Mucosa of gallbladder (tissue), 1 donor: Measurements from ENCODE around the gene MCC. TPM values are rescaled to one million over a fixed set of nuclear protein-coding genes. Genes with fewer than 3 reads are reported as not detected.
"Not testable (repeated sequence)": the region's sequence is repeated elsewhere in the genome, so short reads cannot be mapped to it uniquely, and the experiment has no call there.

ENCODE experiments used
- DNase-seq: peaks from one replicate; pipeline ENCODE4 v3.0.0-alpha.2; 2020; ENCODE audit warnings: low spot score
- total RNA-seq: library from RNA; stranded (reverse); gene quantifications from one replicate; pipeline ENCODE4 v1.2.1, GENCODE V29; 2021
- donor health status: DM: no; HTN: no; CAD: no.

Gene MCC
- total RNA-seq, 1 donor from 2014 or later, result 12.2 TPM

DNA sequence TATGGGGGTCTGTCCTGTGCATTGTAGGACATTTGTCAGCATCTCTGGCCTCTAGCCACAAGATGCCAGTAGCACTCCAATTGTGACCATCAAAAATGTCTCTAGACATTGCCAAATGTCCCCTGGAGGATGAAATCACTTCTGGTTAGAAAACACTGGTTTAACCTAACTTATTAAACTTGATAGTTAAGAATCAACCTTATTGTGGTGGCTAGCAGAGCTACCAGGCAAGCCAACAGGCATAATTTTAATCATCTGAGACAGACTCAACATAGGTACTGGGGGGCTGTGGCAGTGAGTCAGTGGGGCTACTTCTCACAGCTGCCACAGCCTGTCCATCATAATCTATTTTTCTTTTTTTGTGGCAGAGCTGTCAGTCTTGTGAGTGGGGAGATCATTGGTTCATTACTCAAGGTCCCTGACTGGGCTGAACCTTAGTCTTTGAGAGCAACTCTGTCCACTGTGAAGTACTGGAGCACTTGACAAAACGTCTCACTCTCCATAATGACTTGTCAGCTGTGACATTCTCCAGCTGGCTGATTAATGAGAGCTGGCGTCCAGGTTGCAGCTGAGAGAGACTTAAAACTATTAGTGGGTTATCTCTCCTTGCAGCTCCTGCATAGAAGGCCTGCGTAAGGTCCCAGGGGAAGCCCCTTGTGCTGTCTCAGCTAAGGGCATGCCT lies 403.7 kb downstream of the MCC start:
- DNase-seq, result no peak

DNA sequence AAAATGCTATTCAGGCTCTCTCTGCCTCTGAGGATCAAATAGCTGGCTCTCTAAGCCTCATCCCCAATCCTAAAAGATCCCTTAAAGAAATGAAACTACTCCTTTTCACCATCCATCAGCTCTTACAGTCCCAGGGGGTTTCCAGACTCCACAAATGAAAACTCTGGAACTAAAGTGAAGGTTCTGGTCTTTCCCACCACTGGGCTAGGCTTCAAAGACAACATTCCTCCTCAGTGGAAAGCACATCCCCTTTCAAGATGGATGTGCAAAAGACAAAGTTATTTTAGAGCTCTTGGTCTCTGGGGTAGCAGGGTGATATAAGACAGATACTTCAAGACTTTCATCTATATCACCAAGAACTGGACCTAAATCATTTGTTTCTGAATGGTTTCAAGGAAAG lies 404.8 kb downstream of the MCC start:
- no peak for DNase-seq

DNA sequence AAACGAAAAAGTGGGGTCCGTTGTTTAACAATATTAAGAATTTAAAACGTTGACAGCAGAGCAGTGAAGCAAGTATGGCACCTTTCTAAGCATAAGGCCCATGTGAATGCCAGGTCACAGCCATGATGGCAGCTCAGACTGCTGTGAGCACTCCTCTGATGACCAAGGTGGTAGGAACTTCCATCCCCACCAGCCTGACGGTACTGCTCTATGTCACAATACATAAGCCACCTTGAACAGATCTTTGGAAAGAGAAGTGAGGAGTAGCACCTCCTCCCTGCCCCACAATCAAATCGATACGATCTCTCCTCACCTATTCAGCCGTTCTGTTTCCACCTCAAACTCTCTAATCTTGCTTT lies 405.7 kb downstream of the MCC start:
- DNase-seq, result no peak

DNA sequence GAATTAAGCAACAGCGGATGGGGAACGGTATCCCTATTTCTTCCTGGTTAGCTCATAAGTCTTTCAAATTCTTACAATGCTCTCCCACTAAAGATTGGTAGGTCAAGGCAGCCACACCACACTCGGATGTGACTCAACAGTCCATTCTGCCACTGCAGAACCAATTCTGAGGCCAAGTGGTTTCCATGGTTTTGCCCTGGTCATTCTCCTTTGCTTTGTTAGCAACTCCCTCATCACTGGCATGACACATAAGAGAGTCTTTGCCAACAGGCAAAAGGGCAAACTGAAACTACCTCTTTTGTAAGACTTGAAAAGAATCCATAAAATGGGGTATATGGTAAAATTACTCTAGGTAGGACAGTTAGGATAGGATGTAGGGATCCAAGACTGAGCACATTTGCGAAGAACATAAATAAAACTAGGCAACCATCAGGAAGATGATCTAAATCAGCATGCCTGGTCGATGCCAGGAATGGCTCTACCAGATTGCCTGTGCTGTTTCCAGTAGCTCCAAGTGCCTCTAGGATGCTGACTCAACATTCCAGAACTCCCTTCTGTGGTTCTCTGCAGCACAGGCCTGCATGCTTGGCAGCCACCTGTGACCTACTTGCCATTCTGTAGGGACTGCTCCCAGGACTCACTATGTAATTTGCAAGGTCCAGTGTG lies 406.2 kb downstream of the MCC start:
- no peak for DNase-seq

DNA sequence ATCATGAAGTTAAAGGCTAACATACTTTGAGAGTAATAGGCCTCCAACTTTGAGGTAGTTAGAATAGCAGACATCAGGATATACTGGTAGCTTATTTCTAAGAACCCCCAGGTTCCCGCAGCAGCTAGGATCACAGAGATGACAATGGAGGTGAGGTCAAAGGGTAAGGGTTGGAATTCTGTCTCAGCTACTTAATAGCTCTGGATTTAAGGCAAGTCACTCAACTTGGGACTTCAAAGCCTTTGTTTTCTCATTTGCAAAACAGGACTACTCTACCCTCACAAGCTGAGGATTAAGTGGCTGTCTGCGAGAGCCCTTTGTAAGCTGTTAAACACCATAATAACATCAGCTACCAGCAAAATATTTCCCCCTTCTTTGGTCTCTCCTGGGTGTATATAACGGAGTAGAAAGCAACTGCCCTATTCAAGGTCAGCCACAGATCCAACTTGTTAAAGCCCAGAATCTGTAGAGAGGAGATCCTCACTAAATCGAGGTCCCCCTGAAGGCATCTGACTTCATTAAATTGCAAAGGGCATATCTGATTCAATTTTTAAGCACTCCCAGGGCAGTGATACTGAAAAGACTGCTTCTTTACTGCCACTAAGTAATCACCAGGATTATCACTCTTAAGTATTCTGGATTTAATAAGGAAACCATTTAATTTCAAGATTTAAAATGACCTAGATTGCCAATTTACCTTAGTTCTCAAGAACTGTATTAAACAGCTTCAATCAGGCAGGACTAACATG lies 407.0 kb downstream of the MCC start:
- no peak for DNase-seq

DNA sequence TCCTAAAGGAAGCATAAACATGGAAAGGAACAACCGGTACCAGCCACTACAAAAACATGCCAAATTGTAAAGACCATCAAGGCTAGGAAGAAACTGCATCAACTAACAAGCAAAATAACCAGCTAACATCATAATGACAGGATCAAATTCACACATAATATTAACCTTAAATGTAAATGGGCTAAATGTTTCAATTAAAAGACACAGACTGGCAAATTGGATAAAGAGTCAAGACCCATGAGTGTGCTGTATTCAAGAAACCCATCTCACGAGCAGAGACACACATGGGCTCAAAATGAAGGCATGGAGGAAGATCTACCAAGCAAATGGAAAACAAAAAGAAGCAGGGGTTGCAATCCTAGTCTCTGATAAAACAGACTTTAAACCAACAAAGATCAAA lies 411.6 kb downstream of the MCC start:
- DNase-seq, result not testable (repeated sequence)

DNA sequence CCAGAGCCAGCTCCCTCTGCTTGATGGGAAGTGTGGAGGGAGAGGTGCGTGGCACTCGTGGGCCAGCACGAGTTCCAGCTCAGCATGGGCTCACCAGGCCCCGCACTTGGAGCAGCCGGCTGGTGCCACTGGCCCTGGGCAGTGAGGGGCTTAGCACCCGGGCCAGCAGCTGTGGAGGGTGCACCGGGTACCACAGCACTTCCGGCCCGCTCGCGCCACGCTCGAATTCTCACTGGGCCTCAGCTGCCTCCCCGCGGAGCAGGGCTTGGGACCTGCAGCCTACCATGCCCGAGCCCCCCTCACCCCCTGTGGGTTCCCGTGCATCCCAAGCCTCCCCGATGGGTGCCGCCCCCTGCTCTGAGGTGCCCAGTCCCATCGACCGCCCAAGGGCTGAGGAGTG lies 413.2 kb downstream of the MCC start:
- no peak for DNase-seq

DNA sequence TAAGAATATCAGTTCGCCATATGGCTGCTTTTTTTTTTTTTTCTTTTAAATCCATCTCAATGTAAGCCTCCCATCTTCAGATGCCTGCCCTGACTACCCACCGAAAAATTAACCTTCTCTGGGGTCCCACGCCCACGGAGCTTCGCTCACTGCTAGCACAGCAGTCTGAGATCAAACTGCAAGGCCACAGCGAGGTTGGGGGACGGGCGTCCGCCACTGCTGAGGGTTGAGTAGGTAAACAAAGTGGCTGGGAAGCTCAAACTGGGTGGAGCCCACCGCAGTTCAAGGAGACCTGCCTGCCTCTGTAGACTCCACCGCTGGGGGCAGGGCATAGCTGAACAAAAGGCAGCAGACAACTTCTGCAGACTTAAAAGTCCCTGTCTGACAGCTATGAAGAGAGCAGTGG lies 414.6 kb downstream of the MCC start:
- not testable (repeated sequence) for DNase-seq

DNA sequence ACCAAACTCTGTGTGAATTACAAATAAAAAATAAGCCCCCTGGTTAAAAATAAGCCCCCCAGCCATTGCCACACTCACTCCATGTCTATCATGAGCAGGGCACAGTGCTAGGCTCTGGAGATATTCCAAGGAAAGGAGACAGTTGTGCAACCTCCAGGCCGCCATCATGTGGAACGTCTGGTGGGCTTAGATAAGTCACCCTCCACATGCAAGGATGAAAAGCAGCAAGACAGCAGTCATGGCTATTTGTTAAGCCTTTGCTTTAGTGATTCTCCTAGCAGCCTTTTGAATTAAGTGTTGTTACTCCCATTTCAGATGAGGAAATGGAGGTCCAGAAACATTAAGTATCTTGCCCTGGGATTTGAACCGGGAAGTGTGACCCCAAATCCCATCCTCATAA lies 416.9 kb downstream of the MCC start:
- DNase-seq, result no peak

DNA sequence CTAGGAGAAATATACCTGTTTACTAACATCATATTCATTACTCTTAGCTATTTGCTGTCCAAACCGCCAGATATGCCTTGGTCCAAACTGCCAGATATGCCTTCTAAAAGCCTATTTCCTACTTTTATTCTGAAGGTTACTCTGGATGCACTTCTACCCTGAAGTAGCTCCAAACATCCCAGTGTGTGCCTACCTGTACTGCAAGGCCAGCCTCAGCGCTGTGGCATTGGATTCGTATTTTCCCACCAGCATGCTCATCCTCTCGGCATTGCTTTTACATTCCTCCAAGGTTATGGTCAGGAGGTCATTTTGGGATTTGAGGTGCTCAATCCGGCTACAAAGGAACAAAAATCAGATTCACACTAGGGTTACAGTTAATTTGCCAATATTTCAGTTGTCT lies 417.4 kb downstream of the MCC start:
- DNase-seq, result no peak

DNA sequence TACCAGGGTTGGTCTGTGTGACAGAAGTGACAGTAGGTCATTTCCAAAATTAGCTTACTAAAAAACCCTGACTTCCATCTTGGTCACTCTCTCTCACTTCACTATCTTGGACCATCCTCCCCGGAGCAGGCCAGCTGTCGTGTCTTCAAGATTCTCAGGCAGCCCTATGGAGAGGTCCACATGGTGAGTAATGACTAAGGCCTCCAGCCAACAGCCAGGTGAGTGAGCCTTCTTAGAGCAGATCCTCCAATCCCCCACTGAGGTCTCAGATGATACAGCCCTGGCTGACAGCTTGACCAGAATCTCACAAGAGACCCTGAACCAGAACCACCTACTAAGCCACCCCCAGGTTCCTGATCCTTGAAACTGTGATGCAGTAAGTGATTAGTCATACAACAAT lies 419.7 kb downstream of the MCC start:
- DNase-seq, result no peak

DNA sequence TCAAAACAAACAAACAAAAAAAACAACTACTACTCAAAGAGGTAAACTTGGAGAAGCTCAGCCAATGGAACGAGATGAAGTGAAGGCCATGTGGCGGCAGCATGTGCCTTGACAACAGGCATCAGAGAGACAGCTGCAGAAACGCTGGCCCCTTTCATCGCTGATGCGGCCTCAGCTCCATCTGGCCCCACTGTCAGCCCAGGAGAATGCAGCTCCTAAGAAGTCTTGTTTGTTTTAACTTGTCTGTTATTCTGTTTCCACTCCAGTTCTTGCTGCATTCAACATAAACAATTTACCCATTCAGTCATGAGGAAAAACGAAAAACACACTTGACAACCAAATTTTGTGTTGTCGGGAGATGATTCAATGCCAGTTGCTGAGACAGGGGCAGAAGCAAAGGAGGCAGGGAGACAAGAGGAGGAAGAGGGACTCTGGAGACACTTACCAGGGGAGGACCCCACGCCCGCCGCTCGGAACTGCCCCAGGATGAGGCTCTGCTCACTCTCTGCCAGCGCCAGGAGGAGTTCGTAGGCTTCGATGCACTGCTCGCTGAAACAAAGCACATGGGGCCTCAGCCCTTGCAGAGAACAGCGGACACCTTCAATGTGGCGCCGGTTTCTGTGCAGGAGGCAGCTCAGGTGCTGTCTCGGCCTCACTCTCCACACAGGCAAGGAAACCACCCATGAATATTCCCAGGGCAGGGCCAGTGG lies 420.5 kb downstream of the MCC start:
- DNase-seq, result no peak

DNA sequence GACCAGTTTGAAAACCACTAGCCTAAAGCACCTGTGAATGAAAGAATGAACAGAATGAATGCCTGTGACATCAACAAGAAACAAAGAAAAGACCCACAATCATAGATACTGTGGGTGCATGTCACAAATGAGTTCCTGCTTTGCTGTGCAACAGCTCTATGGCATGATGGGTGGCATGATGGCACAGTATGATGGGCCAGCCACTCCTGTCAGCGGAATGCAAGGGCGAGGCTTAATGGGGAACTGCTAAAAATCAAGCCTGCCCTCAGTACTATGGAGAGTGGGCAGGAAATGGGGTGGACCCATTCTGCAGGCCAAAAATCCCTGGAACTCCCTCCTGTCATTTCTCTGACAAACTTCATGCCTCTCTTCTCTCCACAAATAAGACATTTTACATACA lies 422.6 kb downstream of the MCC start:
- no peak for DNase-seq

DNA sequence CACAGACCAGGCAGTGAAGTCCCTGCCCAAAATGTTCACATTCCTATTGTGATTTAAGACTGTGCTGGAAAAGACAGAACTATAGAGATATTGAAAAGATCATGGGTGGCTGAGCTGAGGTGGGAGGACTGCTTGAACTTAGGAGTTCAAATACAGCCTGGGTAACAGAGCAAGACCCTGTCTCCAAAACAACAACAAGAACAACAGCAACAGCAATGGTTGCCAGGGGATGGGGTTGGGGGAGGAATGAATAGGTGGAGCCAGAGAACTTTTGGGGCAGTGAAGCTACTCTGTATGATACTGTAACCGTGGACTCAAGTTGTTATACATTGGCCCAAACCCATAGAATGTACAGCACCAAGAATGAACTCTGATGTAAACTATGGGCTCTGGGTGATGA lies 423.4 kb downstream of the MCC start:
- DNase-seq, result no peak

DNA sequence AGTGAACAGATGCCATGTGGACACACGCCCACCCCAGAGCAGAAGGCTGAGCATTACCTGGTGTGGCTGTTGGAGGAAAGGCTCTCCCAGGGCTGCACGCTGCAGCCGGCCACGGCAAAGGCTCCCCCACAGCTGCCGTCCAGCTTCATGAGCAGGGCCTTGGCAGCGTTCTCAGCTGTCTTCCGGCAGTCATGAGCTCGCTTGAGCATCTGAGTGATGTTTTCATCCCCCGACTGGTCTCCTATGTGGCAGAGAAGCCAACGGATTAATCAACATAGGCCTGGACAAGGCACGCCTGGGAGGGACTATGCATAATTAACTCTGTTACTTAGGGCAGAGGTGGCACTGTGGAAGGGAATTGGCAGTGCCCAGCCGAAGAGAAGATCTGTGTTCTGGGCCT lies 424.3 kb downstream of the MCC start:
- DNase-seq, result no peak

DNA sequence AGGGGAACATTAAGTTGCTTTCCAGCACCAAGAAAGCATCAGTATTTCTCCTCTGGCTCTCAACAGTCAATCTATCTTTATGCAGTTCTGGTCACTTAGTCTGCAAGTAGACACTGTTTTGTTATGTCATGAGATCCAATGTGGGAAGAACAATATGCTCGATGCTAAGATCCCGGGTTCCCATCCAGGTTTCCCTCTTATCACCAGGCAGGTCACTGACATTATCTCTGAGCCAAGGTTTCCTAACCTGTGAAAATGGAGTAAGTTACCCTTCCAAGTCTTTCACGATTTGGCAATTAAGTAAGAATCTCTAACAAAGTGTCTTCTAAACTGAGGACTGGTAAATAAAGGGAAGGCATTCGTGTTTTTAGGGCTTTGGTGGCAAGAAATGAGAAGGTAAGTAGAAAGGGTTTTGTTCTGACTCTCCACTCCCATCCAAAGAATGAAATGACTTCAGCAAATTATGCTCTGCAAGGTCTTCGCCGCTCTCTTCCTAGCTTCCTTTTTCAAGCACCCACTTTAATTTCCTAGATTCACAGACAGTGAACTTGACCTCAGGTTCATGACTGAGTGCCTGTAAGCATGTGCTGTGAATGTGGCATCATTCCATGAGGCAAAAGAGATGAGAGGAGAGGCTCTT lies 425.3 kb downstream of the MCC start:
- no peak for DNase-seq

DNA sequence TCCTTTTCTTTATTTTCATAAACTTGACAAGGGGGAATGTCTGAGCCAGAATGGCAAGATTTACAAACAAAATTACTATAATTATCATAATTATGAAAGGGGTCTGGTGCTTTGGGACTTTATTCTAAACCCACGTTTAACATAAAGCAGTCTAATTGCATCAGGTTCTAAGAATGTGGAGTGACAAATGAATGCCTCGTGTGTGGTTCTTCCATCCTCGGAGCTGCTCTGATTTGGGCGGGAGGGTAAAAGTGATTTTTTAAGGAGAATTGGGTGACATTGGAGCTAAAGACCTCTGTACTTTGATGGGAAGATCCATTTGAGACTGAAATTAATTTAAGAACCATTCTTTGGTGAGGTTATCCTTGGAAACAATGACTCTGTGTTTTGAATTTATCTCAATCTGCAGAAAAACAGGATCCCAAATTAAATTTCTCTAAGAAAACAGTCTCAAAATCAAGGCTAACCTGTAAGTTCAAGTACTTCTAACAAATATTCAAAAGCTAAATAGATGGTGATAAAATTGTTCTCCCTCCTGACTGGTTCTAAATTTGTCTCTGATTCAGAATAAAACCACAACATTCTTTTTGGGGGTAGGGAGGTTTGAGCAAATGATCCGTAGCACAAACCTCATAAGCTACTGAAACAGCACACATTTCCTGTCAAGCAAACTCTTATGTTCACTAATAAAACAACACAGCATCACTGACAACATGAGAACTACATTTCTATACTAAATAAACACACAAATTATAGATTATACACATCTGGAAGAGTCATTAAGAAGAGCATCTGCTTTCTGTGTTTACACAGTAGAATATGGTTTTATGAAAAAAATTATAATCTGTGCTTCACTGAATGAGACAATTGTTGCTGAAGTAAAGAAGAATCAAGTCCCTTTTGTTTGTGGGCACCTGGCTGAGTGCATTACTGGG lies 426.1 kb downstream of the MCC start:
- no peak for DNase-seq

DNA sequence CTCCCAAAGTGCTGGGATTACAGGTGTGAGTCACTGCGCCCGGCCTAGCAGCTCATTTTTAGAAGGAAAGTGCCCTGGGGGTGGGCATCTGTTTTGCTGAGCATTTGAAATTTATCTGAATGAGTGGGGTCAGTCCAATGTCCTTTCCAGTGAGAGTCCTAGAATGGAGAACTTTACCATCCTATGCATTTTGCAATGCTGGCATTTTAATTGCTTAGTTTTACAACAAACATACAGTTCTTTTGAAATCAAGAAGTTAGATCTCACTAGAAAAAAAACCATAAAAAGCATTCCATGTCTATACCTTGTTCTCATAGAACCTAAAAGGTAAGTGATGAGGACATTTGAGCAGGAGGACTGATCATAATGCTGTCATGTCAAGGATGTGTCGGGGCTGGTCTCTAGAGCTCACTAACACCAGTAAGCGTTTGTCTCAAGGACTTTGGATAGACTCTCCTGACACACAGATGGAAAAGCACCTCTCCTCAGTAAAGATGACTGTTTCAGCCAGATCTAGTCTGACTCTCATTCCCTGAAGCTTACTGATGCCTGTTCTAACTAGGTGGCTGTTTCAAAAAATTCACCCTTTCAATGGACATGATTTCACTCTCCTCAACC lies 427.7 kb downstream of the MCC start:
- DNase-seq, result no peak

DNA sequence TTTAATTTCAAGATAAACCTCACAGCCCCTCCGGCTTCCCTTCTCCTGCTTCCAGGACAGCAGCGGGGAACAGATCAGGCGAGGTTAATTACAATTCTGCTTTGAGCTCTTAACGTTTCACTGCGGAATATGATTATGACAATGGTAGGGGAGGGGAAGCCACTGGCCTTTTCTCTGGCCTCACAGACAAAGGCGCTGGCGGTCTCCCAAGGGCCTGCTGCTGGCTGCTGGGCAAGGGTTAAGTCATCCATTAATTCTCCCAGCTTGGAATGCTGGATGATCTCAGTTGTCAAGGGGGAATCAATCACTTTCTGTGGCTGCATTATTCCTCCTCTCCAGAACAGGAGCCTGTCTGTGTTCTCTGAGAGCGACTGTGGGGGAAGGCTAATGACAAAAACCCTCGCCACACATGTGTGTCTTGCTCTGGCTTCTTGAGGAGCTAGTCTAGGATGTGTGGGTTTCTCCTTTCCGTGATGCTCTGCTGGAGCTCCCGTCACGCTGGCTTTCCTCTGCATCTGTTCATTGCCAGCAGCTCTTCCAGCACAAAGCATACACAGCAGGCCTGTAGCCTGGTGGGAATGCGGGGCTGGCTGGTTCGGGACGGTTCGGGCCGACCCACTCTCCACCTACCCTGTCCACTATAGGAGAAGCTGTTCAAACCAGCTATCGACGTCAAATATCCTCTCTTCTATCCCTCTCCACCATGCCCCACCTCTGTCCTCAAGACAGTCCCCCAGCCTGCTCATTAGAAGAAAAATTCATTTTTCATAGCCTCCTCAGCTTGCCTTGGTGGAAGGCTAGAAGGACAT lies 428.8 kb downstream of the MCC start:
- DNase-seq, result no peak
